K562 (cell line): Measurements from ENCODE around the gene ZEB2. TPM values are rescaled to one million over a fixed set of nuclear protein-coding genes. Genes with fewer than 3 reads are reported as not detected.
A peak's percentile ranks its signal among the peaks of the same experiment; 100 is the strongest.

ENCODE experiments used
- ARID3A ChIP-seq: IDR thresholded peaks from 2 replicates; pipeline ENCODE4 v1.6.1; 2012; ENCODE audit warnings: low read depth, low read length, improper control_type of control experiment, borderline replicate concordance
- CTBP1 ChIP-seq: fragments of 450-650 bp; IDR thresholded peaks from 2 replicates; pipeline ENCODE4 v1.6.1; 2016; ENCODE audit warnings: borderline replicate concordance
- EGR1 ChIP-seq: fragments of 450-650 bp; conservative IDR thresholded peaks from 2 replicates; pipeline ENCODE4 v1.6.1; 2017; ENCODE audit warnings: mild to moderate bottlenecking
- EP300 ChIP-seq: IDR thresholded peaks from 2 replicates; pipeline ENCODE4 v1.6.1; 2012; ENCODE audit warnings: low read length, improper control_type of control experiment
- JUN ChIP-seq, 2 experiments: sonication (generic) in 1 of 2; formaldehyde crosslinking in 1 of 2; IDR thresholded peaks; 2 replicates each; pipeline versions ENCODE4 v1.6.1 to v1.8.0; 2012 to 2022; ENCODE audit warnings: borderline replicate concordance in 2 of 2, mild to moderate bottlenecking in 2 of 2, improper control_type of control experiment in 1 of 2, low read depth in 1 of 2, low read length in 1 of 2, missing genetic modification reagents in 1 of 2
- NCOA1 ChIP-seq: fragments of 450-650 bp; IDR thresholded peaks from 2 replicates; pipeline ENCODE4 v1.6.1; 2016; ENCODE audit warnings: low read depth
- POLR3A ChIP-seq: IDR thresholded peaks from 2 replicates; pipeline ENCODE4 v1.6.1; 2011; ENCODE audit warnings: borderline replicate concordance, mild to moderate bottlenecking, moderate library complexity; ENCODE audit not compliant: insufficient read length, insufficient read depth; ENCODE audit errors: extremely low read depth
- RERE ChIP-seq: sonication (generic); formaldehyde crosslinking; IDR thresholded peaks from 2 replicates; pipeline ENCODE4 v1.8.0; 2023; ENCODE audit warnings: missing genetic modification reagents, mild to moderate bottlenecking, borderline replicate concordance
- SP1 ChIP-seq: sonication (generic); formaldehyde crosslinking; IDR thresholded peaks from 2 replicates; pipeline ENCODE4 v1.8.1; 2022; ENCODE audit warnings: mild to moderate bottlenecking, missing genetic modification reagents
- TFAM ChIP-seq: fragments of 250-450 bp; sonication (Bioruptor Pico); conservative IDR thresholded peaks from 2 replicates; pipeline ENCODE4 v1.5.0; 2021; ENCODE audit warnings: mild to moderate bottlenecking, moderate library complexity
- ZNF282 ChIP-seq: sonication (generic); formaldehyde crosslinking; IDR thresholded peaks from 2 replicates; pipeline ENCODE4 v1.8.1; 2023; ENCODE audit warnings: missing genetic modification reagents
- ZNF436 ChIP-seq: fragments of 250-450, 450-650 bp; sonication (Bioruptor Pico); formaldehyde crosslinking; IDR thresholded peaks from 2 replicates; pipeline ENCODE4 v1.7.0; 2020; ENCODE audit warnings: mild to moderate bottlenecking
- ZNF699 ChIP-seq: fragments of 250-450 bp; sonication (Bioruptor Pico); IDR thresholded peaks from 2 replicates; pipeline ENCODE4 v1.8.0; 2021; ENCODE audit warnings: mild to moderate bottlenecking, moderate library complexity; ENCODE audit not compliant: insufficient replicate concordance
- polyA plus RNA-seq, 8 experiments: library from polyadenylated mRNA; depleted of rRNA in 4 of 8; stranded (reverse) in 5 of 8; unstranded in 3 of 8; fragments of >200 nt; fragmentation: Nextera tagmentation in 2 of 8; fragmentation: Illumina TruSeq in 1 of 8; extraction: Ambion mirVana in 2 of 8; extraction: Trizol in 1 of 8; gene quantifications; 2 replicates each; pipeline versions ENCODE4 v1.2.1 to v1.2.3, GENCODE V29; 2011 to 2014; ENCODE audit warnings: inconsistent platforms in 1 of 8, missing spikeins in 1 of 8
- total RNA-seq, 7 experiments: library from RNA; depleted of rRNA in 6 of 7; stranded (reverse); fragments of >200 nt in 6 of 7; fragmentation: Illumina TruSeq in 2 of 7; extraction: Trizol in 2 of 7; gene quantifications; 2 replicates each; pipeline versions ENCODE4 v1.2.1 to v1.2.3, GENCODE V29; 2011 to 2021; ENCODE audit warnings: low replicate concordance in 1 of 7
- TF ChIP-seq, protein P1 (sequence below): IDR thresholded peaks from 2 replicates; pipeline ENCODE4 v1.6.1; 2016; ENCODE audit warnings: missing genetic modification characterization, missing compliant biosample characterization
- TF ChIP-seq, protein P2 (sequence below), 2 experiments: IDR thresholded peaks in 1 of 2; conservative IDR thresholded peaks in 1 of 2; 2 replicates each; pipeline ENCODE4 v1.6.1; 2016; ENCODE audit warnings: low read depth in 2 of 2, mild to moderate bottlenecking in 1 of 2, missing compliant biosample characterization in 1 of 2, missing genetic modification characterization in 1 of 2, moderate library complexity in 1 of 2

Gene ZEB2
- total and polyA plus RNA-seq, 9 of the 15 experiments (the other 6 are each of a cell fraction or from before 2014, with no cell fraction given) = 15.1 to 113 (median 72.3) TPM

DNA sequence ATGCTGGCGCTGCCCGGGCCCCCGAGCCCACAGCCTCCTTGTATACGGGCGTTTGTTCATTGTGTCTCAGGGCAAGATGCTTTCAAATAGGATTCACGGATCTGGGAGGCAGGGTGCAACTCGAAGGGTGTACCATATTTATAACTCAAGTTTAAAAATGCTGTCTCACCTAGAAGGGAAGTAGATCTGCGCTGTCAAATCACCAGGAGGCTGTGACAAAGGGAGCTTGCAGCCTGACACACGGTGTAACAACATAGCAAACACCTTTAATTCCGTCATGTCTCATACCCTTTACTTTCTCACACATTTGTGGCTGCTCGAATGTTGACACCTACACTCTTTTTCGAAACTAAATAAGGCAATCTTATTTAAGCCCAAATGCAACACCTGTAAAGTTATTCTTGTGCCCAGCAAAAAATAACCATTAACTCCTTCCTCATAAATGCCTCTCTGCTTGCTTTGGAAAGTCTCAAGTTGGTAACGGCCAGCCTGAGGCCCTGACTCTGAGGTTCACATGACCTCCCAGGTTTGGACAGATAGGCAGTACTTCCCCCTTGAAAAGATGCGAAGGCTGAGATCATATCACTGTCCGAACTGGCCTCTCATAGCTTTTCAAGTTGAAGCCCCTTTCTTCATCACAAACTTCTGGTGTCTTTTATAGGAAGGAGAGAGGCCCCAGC is 11.6 kb downstream of the ZEB2 start (continued):
- TF ChIP-seq RERE (no peak), EP300 (peak; percentile 54), TFAM (no peak), POLR3A (no peak), ZNF699 (CRISPR knock-in tag) (no peak), JUN (IDR thresholded peaks at IDR 0.05; ENCODE audit: borderline replicate concordance, low read depth, low read length) (no peak), JUN (CRISPR knock-in tag; IDR thresholded peaks at IDR 0.05; ENCODE audit: borderline replicate concordance) (no peak), NCOA1 (no peak), ZNF436 (CRISPR knock-in tag) (no peak), EGR1 (no peak), CTBP1 (peak; percentile 55; the same call in 1 of the 2 replicates), ZNF282 (CRISPR knock-in tag) (no peak), ARID3A (no peak), SP1 (CRISPR knock-in tag) (no peak)
- TF ChIP-seq, protein P1, sequence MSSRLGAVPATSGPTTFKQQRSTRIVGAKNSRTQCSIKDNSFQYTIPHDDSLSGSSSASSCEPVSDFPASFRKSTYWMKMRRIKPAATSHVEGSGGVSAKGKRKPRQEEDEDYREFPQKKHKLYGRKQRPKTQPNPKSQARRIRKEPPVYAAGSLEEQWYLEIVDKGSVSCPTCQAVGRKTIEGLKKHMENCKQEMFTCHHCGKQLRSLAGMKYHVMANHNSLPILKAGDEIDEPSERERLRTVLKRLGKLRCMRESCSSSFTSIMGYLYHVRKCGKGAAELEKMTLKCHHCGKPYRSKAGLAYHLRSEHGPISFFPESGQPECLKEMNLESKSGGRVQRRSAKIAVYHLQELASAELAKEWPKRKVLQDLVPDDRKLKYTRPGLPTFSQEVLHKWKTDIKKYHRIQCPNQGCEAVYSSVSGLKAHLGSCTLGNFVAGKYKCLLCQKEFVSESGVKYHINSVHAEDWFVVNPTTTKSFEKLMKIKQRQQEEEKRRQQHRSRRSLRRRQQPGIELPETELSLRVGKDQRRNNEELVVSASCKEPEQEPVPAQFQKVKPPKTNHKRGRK (tag) = no peak
- TF ChIP-seq, protein P2, sequence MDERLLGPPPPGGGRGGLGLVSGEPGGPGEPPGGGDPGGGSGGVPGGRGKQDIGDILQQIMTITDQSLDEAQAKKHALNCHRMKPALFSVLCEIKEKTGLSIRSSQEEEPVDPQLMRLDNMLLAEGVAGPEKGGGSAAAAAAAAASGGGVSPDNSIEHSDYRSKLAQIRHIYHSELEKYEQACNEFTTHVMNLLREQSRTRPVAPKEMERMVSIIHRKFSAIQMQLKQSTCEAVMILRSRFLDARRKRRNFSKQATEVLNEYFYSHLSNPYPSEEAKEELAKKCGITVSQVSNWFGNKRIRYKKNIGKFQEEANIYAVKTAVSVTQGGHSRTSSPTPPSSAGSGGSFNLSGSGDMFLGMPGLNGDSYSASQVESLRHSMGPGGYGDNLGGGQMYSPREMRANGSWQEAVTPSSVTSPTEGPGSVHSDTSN (CRISPR knock-in tag; IDR thresholded peaks at IDR 0.05; ENCODE audit: low read depth) = no peak
- TF ChIP-seq, protein P2 (tag; conservative IDR thresholded peaks at IDR 0.05; ENCODE audit: low read depth) = no peak
